HG03045 (cell line): ENCODE results near the gene SARS1.

Source experiments
- ATAC-seq: cut with Tn5 transposase; IDR thresholded peaks from one replicate; pipeline ENCODE4 v1.9.1; 2021; ENCODE audit warnings: mild to moderate bottlenecking, moderate library complexity; ENCODE audit not compliant: unreplicated experiment

SARS1 gene

GRCh38 chr1:109225711-109226445 is 12.2 kb downstream of the SARS1 start:
- ATAC-seq, result no peak

GRCh38 chr1:109228167-109228566 is 14.4 kb downstream of the SARS1 start:
- no peak for ATAC-seq

- no peak for ATAC-seq
Observed at GRCh38 chr1:109229531-109230127, 15.9 kb downstream of the SARS1 start.

GRCh38 chr1:109231066-109231465 is 17.3 kb downstream of the SARS1 start:
- no peak for ATAC-seq

- ATAC-seq, result no peak
Observed at GRCh38 chr1:109235137-109235536, 21.4 kb downstream of the SARS1 start.

GRCh38 chr1:109237512-109237911 is 23.8 kb downstream of the SARS1 start:
- no peak for ATAC-seq

GRCh38 chr1:109238382-109238781 is 24.7 kb downstream of the SARS1 start:
- ATAC-seq, result no peak

- no peak for ATAC-seq
Observed at GRCh38 chr1:109239047-109239408, 25.3 kb downstream of the SARS1 start.

GRCh38 chr1:109239409-109240068 is 25.8 kb downstream of the SARS1 start:
- peak; percentile 54 for ATAC-seq

GRCh38 chr1:109240158-109241152 is 26.7 kb downstream of the SARS1 start:
- no peak for ATAC-seq

GRCh38 chr1:109241344-109241743 is 27.6 kb downstream of the SARS1 start:
- ATAC-seq, result no peak

- no peak for ATAC-seq
Observed at GRCh38 chr1:109241841-109242345, 28.2 kb downstream of the SARS1 start.

- ATAC-seq, result no peak
Observed at GRCh38 chr1:109242387-109242786, 28.7 kb downstream of the SARS1 start.

GRCh38 chr1:109243221-109243620 is 29.5 kb downstream of the SARS1 start:
- ATAC-seq, result no peak

GRCh38 chr1:109243860-109244552 is 30.3 kb downstream of the SARS1 start:
- ATAC-seq, result no peak

- no peak for ATAC-seq
Observed at GRCh38 chr1:109246141-109246551, 32.4 kb downstream of the SARS1 start.

- ATAC-seq, result no peak
Observed at GRCh38 chr1:109247401-109248365, 34.0 kb downstream of the SARS1 start.

- ATAC-seq, result no peak
Observed at GRCh38 chr1:109248444-109248796, 34.7 kb downstream of the SARS1 start.
